ENCODE data around the gene WDR20. TPM values are rescaled to one million over a fixed set of nuclear protein-coding genes. Genes with fewer than 3 reads are reported as not detected.

Gene WDR20
- total and polyA plus RNA-seq, 2 of the 8 experiments (the other 6 are each of a cell fraction or from before 2014, with no cell fraction given) = 11.2 to 26.7 TPM

DNA sequence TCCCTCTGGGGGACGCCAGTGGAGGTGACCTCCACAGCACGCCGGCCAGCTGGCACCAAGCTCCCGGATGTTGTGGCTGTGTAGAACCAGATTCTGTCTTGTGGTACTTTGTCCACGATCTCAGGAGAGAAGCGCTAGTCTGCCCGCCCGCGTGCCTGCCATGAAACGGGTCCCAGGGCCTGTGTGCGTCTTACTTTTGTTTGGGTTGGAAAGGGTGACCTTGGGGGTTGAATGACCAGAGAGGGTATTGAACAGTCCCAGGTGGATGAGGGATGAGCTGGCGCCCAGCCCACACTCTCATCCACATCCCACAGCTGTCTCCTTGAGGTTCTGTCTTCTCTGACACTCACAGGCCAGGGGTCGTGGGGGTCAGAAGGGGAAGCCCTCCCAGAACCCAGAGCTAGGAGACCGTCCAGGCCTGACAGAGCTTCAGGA is 78.3 kb downstream of the WDR20 start (continued):
- TF ChIP-seq, protein P1, sequence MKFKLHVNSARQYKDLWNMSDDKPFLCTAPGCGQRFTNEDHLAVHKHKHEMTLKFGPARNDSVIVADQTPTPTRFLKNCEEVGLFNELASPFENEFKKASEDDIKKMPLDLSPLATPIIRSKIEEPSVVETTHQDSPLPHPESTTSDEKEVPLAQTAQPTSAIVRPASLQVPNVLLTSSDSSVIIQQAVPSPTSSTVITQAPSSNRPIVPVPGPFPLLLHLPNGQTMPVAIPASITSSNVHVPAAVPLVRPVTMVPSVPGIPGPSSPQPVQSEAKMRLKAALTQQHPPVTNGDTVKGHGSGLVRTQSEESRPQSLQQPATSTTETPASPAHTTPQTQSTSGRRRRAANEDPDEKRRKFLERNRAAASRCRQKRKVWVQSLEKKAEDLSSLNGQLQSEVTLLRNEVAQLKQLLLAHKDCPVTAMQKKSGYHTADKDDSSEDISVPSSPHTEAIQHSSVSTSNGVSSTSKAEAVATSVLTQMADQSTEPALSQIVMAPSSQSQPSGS (IDR thresholded peaks at IDR 0.05; ENCODE audit: low read length) = no peak
- TF ChIP-seq, protein P2, sequence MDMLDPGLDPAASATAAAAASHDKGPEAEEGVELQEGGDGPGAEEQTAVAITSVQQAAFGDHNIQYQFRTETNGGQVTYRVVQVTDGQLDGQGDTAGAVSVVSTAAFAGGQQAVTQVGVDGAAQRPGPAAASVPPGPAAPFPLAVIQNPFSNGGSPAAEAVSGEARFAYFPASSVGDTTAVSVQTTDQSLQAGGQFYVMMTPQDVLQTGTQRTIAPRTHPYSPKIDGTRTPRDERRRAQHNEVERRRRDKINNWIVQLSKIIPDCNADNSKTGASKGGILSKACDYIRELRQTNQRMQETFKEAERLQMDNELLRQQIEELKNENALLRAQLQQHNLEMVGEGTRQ (IDR thresholded peaks at IDR 0.05; ENCODE audit: low read length) = no peak
